GM12878 (cell line): Measurements from ENCODE around the gene ZSWIM9. TPM values are rescaled to one million over a fixed set of nuclear protein-coding genes. Genes with fewer than 3 reads are reported as not detected.
A peak's percentile ranks its signal among the peaks of the same experiment; 100 is the strongest.

Experiments
- BCL11A ChIP-seq: IDR thresholded peaks from 2 replicates; pipeline ENCODE4 v1.6.1; 2011; ENCODE audit warnings: low read depth, low read length
- CUX1 ChIP-seq: IDR thresholded peaks from 2 replicates; pipeline ENCODE4 v1.6.1; 2012; ENCODE audit warnings: improper control_type of control experiment, low read depth, low read length; ENCODE audit not compliant: insufficient replicate concordance
- ESRRA ChIP-seq: IDR thresholded peaks from 2 replicates; pipeline ENCODE4 v1.6.1; 2012; ENCODE audit warnings: mild to moderate bottlenecking, low read length, improper control_type of control experiment
- FOXM1 ChIP-seq: IDR thresholded peaks from 2 replicates; pipeline ENCODE4 v1.6.1; 2012; ENCODE audit warnings: low read depth, mild to moderate bottlenecking, inconsistent platforms, low read length, moderate library complexity
- IKZF1 ChIP-seq: fragments of 450-650 bp; conservative IDR thresholded peaks from 2 replicates; pipeline ENCODE4 v1.6.1; 2017; ENCODE audit warnings: antibody characterized with exemption, mild to moderate bottlenecking
- MAX ChIP-seq: IDR thresholded peaks from 2 replicates; pipeline ENCODE4 v1.6.1; 2012; ENCODE audit warnings: low read depth, low read length, improper control_type of control experiment
- MEF2B ChIP-seq: fragments of 450-650 bp; IDR thresholded peaks from 2 replicates; pipeline ENCODE4 v1.6.1; 2018; ENCODE audit warnings: mild to moderate bottlenecking, moderate library complexity; ENCODE audit not compliant: partially characterized antibody, poor library complexity, severe bottlenecking
- NFYA ChIP-seq: IDR thresholded peaks from 2 replicates; pipeline ENCODE4 v1.6.1; 2011; ENCODE audit warnings: low read depth, mild to moderate bottlenecking, low read length, improper control_type of control experiment, borderline replicate concordance
- NR2C1 ChIP-seq: fragments of 450-650 bp; IDR thresholded peaks from 2 replicates; pipeline ENCODE4 v1.6.1; 2017; ENCODE audit warnings: antibody characterized with exemption, mild to moderate bottlenecking, moderate library complexity
- NRF1 ChIP-seq: conservative IDR thresholded peaks from 2 replicates; pipeline ENCODE4 v1.6.1; 2011; ENCODE audit warnings: mild to moderate bottlenecking, low read depth, low read length, improper control_type of control experiment
- PML ChIP-seq: IDR thresholded peaks from 2 replicates; pipeline ENCODE4 v1.6.1; 2012; ENCODE audit warnings: low read length, inconsistent platforms
- RAD21 ChIP-seq: IDR thresholded peaks from 2 replicates; pipeline ENCODE4 v1.6.1; 2011; ENCODE audit warnings: mild to moderate bottlenecking, low read depth, low read length, moderate library complexity; ENCODE audit not compliant: insufficient read depth
- RELA ChIP-seq: fragments of 450-650 bp; IDR thresholded peaks from 2 replicates; pipeline ENCODE4 v1.8.0; 2014; ENCODE audit warnings: borderline replicate concordance; ENCODE audit not compliant: partially characterized antibody
- REST ChIP-seq: IDR thresholded peaks from 2 replicates; pipeline ENCODE4 v1.6.1; 2012; ENCODE audit warnings: mild to moderate bottlenecking, low read depth, low read length
- SMAD1 ChIP-seq: fragments of 450-650 bp; IDR thresholded peaks from 2 replicates; pipeline ENCODE4 v1.6.1; 2018; ENCODE audit warnings: mild to moderate bottlenecking, low read depth; ENCODE audit not compliant: partially characterized antibody
- SUZ12 ChIP-seq: fragments of 200-600 bp; sonication (generic); IDR thresholded peaks from one replicate; pipeline ENCODE4 v1.6.1; 2018; ENCODE audit warnings: antibody characterized with exemption, mild to moderate bottlenecking; ENCODE audit not compliant: unreplicated experiment
- TCF7 ChIP-seq: IDR thresholded peaks from 2 replicates; pipeline ENCODE4 v1.6.1; 2014; ENCODE audit warnings: antibody characterized with exemption, borderline replicate concordance
- USF1 ChIP-seq: IDR thresholded peaks from 2 replicates; pipeline ENCODE4 v1.6.1; 2011; ENCODE audit warnings: borderline replicate concordance, low read depth, mild to moderate bottlenecking, moderate library complexity, mixed read lengths, low read length; ENCODE audit not compliant: insufficient read depth; ENCODE audit errors: extremely low read length
- ZNF274 ChIP-seq: IDR thresholded peaks from one replicate; pipeline ENCODE4 v1.8.0; 2011; ENCODE audit not compliant: insufficient read length, insufficient read depth
- ZSCAN29 ChIP-seq: fragments of 450-650 bp; IDR thresholded peaks from 2 replicates; pipeline ENCODE4 v1.6.1; 2017; ENCODE audit warnings: mild to moderate bottlenecking, moderate library complexity
- polyA plus RNA-seq, 11 experiments: library from polyadenylated mRNA; depleted of rRNA in 4 of 11; unstranded in 6 of 11; stranded (reverse) in 5 of 11; fragments of >200 nt; fragmentation: Nextera tagmentation in 4 of 11; fragmentation: Illumina TruSeq in 1 of 11; extraction: Ambion mirVana in 4 of 11; extraction: Trizol in 1 of 11; gene quantifications; 1 replicate in 1 of 11; 2 replicates in 10 of 11; pipeline versions ENCODE4 v1.2.1 to v1.2.3, GENCODE V29; 2011 to 2016; ENCODE audit warnings: inconsistent platforms in 2 of 11, missing spikeins in 2 of 11, low read depth in 1 of 11
- total RNA-seq, 4 experiments: library from RNA; depleted of rRNA in 3 of 4; stranded (reverse); fragments of >200 nt in 3 of 4; fragmentation: Illumina TruSeq in 1 of 4; extraction: Trizol in 1 of 4; gene quantifications; 2 replicates each; pipeline versions ENCODE4 v1.2.1 to v1.2.3, GENCODE V29; 2013 to 2021

The ZSWIM9 gene
- total and polyA plus RNA-seq, 10 of the 15 experiments (the other 5 are each of a cell fraction or from before 2014, with no cell fraction given) = 0.29 to 6.2 (median 1.4) TPM; not detected in 1

GRCh38 chr19:48203794-48204628, 33.5 kb downstream of the ZSWIM9 start (continued):
- TF ChIP-seq ZSCAN29 (no peak), RELA (no peak), SMAD1 (no peak), USF1 (no peak), TCF7 (no peak), ZNF274 (no peak), MEF2B (peak; percentile 33), SUZ12 (no peak), NR2C1 (no peak), NRF1 (peak; percentile 89), RAD21 (no peak), PML (peak; percentile 88), CUX1 (no peak), IKZF1 (peak; percentile 76), NFYA (no peak), FOXM1 (no peak), ESRRA (no peak), BCL11A (no peak), REST (no peak), MAX (0 out of 2 replicates have a peak, but pooled peaks have one; percentile 66)
